Measurements from ENCODE around the gene CALN1. TPM values are rescaled to one million over a fixed set of nuclear protein-coding genes. Genes with fewer than 3 reads are reported as not detected.

CALN1 gene
- total and polyA plus RNA-seq, 2 of the 8 experiments (the other 6 are each of a cell fraction or from before 2014, with no cell fraction given), result 6.4 to 15.2 TPM

DNA sequence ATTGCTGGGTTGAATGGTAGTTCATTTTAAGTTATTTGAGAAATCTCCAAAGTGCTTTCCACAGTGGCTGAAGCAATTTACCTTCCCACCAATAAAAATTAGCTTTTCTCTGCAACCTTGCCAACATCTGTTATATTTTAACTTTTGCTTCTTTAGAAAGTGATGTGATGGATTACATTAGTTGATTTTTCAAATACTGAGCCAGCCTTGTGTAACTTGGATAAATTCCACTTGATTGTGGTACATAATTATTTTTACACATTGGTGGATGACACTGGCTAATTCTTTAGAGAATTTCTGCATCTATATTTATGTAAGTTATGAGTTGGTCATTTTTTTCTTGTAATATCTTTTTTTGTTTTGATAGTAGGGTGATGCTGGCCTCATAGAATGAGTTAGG, 646.1 kb downstream of the CALN1 start (continued):
- TF ChIP-seq TCF12 (IDR thresholded peaks at IDR 0.05; ENCODE audit: low read depth, low read length) (no peak), YY1 (IDR thresholded peaks at IDR 0.05; ENCODE audit: low read depth, low read length) (no peak), CEBPB (IDR thresholded peaks at IDR 0.05; ENCODE audit: low read depth, low read length) (no peak), RAD21 (IDR thresholded peaks at IDR 0.05 in 1 of 2, conservative IDR thresholded peaks at IDR 0.05 in 1 of 2; ENCODE audit: low read depth in 2 of 2, low read length in 2 of 2) (no peak)
- TF ChIP-seq, protein P1, sequence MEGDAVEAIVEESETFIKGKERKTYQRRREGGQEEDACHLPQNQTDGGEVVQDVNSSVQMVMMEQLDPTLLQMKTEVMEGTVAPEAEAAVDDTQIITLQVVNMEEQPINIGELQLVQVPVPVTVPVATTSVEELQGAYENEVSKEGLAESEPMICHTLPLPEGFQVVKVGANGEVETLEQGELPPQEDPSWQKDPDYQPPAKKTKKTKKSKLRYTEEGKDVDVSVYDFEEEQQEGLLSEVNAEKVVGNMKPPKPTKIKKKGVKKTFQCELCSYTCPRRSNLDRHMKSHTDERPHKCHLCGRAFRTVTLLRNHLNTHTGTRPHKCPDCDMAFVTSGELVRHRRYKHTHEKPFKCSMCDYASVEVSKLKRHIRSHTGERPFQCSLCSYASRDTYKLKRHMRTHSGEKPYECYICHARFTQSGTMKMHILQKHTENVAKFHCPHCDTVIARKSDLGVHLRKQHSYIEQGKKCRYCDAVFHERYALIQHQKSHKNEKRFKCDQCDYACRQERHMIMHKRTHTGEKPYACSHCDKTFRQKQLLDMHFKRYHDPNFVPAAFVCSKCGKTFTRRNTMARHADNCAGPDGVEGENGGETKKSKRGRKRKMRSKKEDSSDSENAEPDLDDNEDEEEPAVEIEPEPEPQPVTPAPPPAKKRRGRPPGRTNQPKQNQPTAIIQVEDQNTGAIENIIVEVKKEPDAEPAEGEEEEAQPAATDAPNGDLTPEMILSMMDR (IDR thresholded peaks at IDR 0.05; ENCODE audit: control extremely low read depth in 1 of 3, insufficient read depth in 1 of 3, low read depth in 1 of 3, low read length in 3 of 3), result no peak

All from H1 (cell line).